OCI-LY7 (cell line): ENCODE data around the gene PET117. TPM values are rescaled to one million over a fixed set of nuclear protein-coding genes. Genes with fewer than 3 reads are reported as not detected.
"Not testable (repeated sequence)": the region's sequence is repeated elsewhere in the genome, so short reads cannot be mapped to it uniquely, and the experiment has no call there.

ENCODE experiments used
- BruUV-seq: library from RNA; stranded (reverse); fragments of 400-500 nt; replicated peaks from 2 replicates; lab custom pipeline; 2021; lab: Mats Ljungman, UMichigan
- CTCF ChIA-PET: fragments of 300-600 bp; sonication (Branson Sonifier 250); formaldehyde crosslinking; loops from one replicate; lab custom pipeline; 2022; ENCODE audit warnings: antibody characterized with exemption; ENCODE audit not compliant: unreplicated experiment; lab: Charles Lee
- POLR2A ChIA-PET: fragments of 300-600 bp; sonication (Branson Sonifier 250); formaldehyde crosslinking; loops from one replicate; lab custom pipeline; 2022; ENCODE audit warnings: antibody characterized with exemption; lab: Charles Lee
- DNase-seq: peaks from one replicate; pipeline ENCODE4 v3.0.0-alpha.2; 2015; ENCODE audit warnings: low spot score
- H2AFZ ChIP-seq: fragments of 200-600 bp; sonication (generic), shearing (Covaris generic); 2 replicates; pipeline ENCODE4 v1.6.1; 2014; ENCODE audit warnings: mild to moderate bottlenecking, antibody characterized with exemption, low read length, moderate library complexity
- H3K27ac ChIP-seq: fragments of 200-600 bp; sonication (generic); 2 replicates; pipeline ENCODE4 v1.5.1; 2014; ENCODE audit warnings: mixed run types, low read depth, mild to moderate bottlenecking, moderate library complexity, low read length, inconsistent platforms; ENCODE audit not compliant: poor library complexity, severe bottlenecking
- H3K36me3 ChIP-seq: fragments of 200-600 bp; sonication (generic); 2 replicates; pipeline ENCODE4 v1.6.1; 2014; ENCODE audit warnings: mild to moderate bottlenecking, antibody characterized with exemption, low read length, moderate library complexity, mixed read lengths; ENCODE audit not compliant: insufficient read depth
- H3K4me1 ChIP-seq: fragments of 200-600 bp; sonication (generic); 2 replicates; pipeline ENCODE4 v1.5.1; 2014; ENCODE audit warnings: mild to moderate bottlenecking, low read length; ENCODE audit not compliant: insufficient read depth, poor library complexity, severe bottlenecking
- H3K4me2 ChIP-seq: fragments of 200-600 bp; sonication (generic); 2 replicates; pipeline ENCODE4 v1.6.1; 2014; ENCODE audit warnings: mild to moderate bottlenecking, low read length
- H3K4me3 ChIP-seq: fragments of 200-600 bp; sonication (generic); 2 replicates; pipeline ENCODE4 v1.5.1; 2014; ENCODE audit warnings: mild to moderate bottlenecking, low read depth, low read length; ENCODE audit not compliant: poor library complexity, severe bottlenecking
- H3K79me2 ChIP-seq: fragments of 200-600 bp; sonication (generic); 2 replicates; pipeline ENCODE4 v1.6.1; 2016; ENCODE audit warnings: low read depth, mild to moderate bottlenecking, low read length, moderate library complexity, mixed read lengths; ENCODE audit not compliant: insufficient read depth
- H3K9me2 ChIP-seq: fragments of 200-600 bp; sonication (generic); 2 replicates; pipeline ENCODE4 v1.6.1; 2016; ENCODE audit warnings: mild to moderate bottlenecking, low read length, mixed read lengths; ENCODE audit not compliant: insufficient read depth
- H3K9me3 ChIP-seq: fragments of 200-600 bp; sonication (generic); 2 replicates; pipeline ENCODE4 v1.6.1; 2014; ENCODE audit warnings: mild to moderate bottlenecking, mixed run types, low read length, mixed read lengths
- H4K20me1 ChIP-seq: fragments of 200-600 bp; sonication (generic); 2 replicates; pipeline ENCODE4 v1.6.1; 2014; ENCODE audit warnings: mild to moderate bottlenecking, antibody characterized with exemption, low read length, moderate library complexity, mixed read lengths; ENCODE audit not compliant: insufficient read depth
- CTCF ChIP-seq: fragments of 200-600 bp; sonication (generic); conservative IDR thresholded peaks from 2 replicates; pipeline ENCODE4 v1.5.1; 2014; ENCODE audit warnings: mild to moderate bottlenecking, antibody characterized with exemption, low read length, moderate library complexity, mixed read lengths
- EZH2phosphoT487 ChIP-seq: fragments of 200-600 bp; sonication (generic); IDR thresholded peaks from 2 replicates; pipeline ENCODE4 v1.6.1; 2018; ENCODE audit warnings: low read depth, borderline replicate concordance, mild to moderate bottlenecking, mixed run types, antibody characterized with exemption, low read length, moderate library complexity, mixed read lengths
- intact Hi-C: fragments of 100-400 bp; cut with micrococcal nuclease; formaldehyde crosslinking; loops from one replicate; pipeline ENCODE4 v1.10.0; 2022; ENCODE audit not compliant: unreplicated experiment
- total RNA-seq, 2 experiments: library from RNA; depleted of rRNA in 1 of 2; stranded (reverse); fragments of >200 nt in 1 of 2; shearing (Covaris generic) in 1 of 2; gene quantifications; 2 replicates each; pipeline ENCODE4 v1.2.3, GENCODE V29; 2014 to 2022

The PET117 gene
- total RNA-seq, 2 experiments from 2014 or later = 13.1 to 20.9 TPM

- intact Hi-C loops = no loop called here
- Histone ChIP-seq H3K27ac (no peak overlapping the region), H3K4me2 (no peak overlapping the region), H3K36me3 (peaks cover 52% of the 10 kb centered on the region), H3K9me3 (no peaks in the 10 kb centered on the region), H3K79me2 (no peaks in the 10 kb centered on the region), H3K4me1 (no peaks in the 10 kb centered on the region), H3K9me2 (no peaks in the 10 kb centered on the region), H4K20me1 (no peaks in the 10 kb centered on the region), H3K4me3 (no peak overlapping the region), H2AFZ (no peak overlapping the region)
- TF ChIP-seq EZH2phosphoT487 (no peak), CTCF (no peak)
- BruUV-seq = no TSS peak
- POLR2A ChIA-PET = no interaction called here
- no peak for DNase-seq
- CTCF ChIA-PET = interaction anchor here (0.6 kb wide), 1 partner anchor 266 kb away, joined by 3 read pairs; no protein-coding TSS in a partner anchor
These were observed 38.7 kb downstream of the PET117 start for GRCh38 chr20:18176318-18176785.

- CTCF ChIA-PET, H2AFZ ChIP-seq, H3K79me2 ChIP-seq, H4K20me1 ChIP-seq, DNase-seq, H3K9me3 ChIP-seq, BruUV-seq, intact Hi-C loops, H3K4me3 ChIP-seq, H3K27ac ChIP-seq, H3K4me1 ChIP-seq, H3K4me2 ChIP-seq, H3K9me2 ChIP-seq: not testable (repeated sequence)
- H3K36me3 ChIP-seq = peaks cover 63% of the 10 kb centered on the region
- POLR2A ChIA-PET = interaction anchor here (0.7 kb wide), 1 partner anchor 24 kb away, joined by 8 read pairs; no protein-coding TSS in a partner anchor
These were observed 42.7 kb downstream of the PET117 start for GRCh38 chr20:18180366-18180765.

GRCh38 chr20:18180815-18181214 lies 43.2 kb downstream of the PET117 start:
- H3K4me3 ChIP-seq = no peak overlapping the region
- H3K79me2 ChIP-seq = no peaks in the 10 kb centered on the region
- DNase-seq = no peak
- CTCF ChIA-PET = no interaction called here
- POLR2A ChIA-PET = interaction anchor here (0.7 to 0.8 kb wide), 2 partner anchors 24 to 25 kb away, joined by 4 to 8 read pairs; no protein-coding TSS in a partner anchor
- H3K4me1 ChIP-seq = no peaks in the 10 kb centered on the region
- TF ChIP-seq CTCF (no peak), EZH2phosphoT487 (no peak)
- no peaks in the 10 kb centered on the region for H3K9me2 ChIP-seq
- no peaks in the 10 kb centered on the region for H4K20me1 ChIP-seq
- no TSS peak for BruUV-seq
- H3K36me3 ChIP-seq = peaks cover 64% of the 10 kb centered on the region
- no peak overlapping the region for H3K4me2 ChIP-seq
- H3K9me3 ChIP-seq = no peaks in the 10 kb centered on the region
- intact Hi-C loops = no loop called here
- no peak overlapping the region for H3K27ac ChIP-seq
- no peak overlapping the region for H2AFZ ChIP-seq
